ENCODE results near the gene NSDHL.

The NSDHL gene

DNA sequence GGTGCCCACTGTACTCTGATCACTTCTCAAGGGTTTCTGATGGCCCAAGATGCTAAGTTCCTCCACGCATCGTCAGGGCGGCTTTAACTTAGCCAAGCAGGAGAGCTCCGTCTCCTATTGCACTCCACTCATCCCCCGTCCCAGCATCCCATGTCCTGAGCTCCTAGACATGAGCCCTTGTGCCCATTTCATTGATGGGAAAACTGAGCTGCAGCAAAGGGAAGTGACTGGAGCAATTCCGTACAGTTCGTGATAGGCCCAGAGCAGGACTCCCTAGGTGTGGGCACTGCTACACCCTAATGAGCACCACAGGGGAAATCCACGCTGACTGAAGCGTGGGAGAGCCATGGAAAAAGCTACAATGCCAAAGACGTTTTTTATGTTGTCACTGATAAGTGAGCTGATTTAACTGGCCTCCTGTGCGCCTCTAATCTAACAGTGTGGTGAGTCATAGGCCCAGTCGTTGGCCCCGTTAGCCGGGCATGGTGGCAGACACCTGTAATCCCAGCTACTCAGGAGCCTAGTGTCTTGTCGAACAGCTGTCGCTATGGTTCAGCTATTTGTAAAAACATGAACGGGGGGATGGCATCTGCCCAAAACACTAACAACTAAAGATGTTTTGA, 14.9 kb downstream of the NSDHL start:
- DNase-seq = no peak

GRCh38 chrX:152847281-152847680, 16.4 kb downstream of the NSDHL start:
- DNase-seq = no peak

DNA sequence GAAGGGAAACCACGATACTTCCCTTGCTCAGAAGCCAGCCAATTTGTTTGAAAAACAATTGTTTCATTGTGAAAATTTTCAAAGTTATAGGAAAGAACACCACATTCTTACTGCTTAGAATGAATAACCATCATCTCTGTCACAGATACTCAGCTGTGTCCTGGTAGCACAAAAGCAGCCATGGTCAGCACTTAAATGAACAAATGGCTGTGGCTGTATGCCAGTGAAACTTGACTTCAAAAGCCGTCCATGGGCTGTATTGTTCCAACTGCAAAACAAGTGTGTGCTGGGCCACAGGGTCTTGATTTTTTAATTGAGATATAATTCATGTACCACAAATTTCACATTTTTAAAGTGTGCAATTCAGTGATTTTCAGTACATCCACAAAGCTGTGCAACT, 19.6 kb downstream of the NSDHL start:
- DNase-seq = no peak

GRCh38 chrX:152853986-152854385, 23.1 kb downstream of the NSDHL start:
- no peak for DNase-seq

GRCh38 chrX:152861116-152861515, 30.3 kb downstream of the NSDHL start:
- DNase-seq = no peak

GRCh38 chrX:152861826-152862225, 31.0 kb downstream of the NSDHL start:
- DNase-seq = no peak

DNA sequence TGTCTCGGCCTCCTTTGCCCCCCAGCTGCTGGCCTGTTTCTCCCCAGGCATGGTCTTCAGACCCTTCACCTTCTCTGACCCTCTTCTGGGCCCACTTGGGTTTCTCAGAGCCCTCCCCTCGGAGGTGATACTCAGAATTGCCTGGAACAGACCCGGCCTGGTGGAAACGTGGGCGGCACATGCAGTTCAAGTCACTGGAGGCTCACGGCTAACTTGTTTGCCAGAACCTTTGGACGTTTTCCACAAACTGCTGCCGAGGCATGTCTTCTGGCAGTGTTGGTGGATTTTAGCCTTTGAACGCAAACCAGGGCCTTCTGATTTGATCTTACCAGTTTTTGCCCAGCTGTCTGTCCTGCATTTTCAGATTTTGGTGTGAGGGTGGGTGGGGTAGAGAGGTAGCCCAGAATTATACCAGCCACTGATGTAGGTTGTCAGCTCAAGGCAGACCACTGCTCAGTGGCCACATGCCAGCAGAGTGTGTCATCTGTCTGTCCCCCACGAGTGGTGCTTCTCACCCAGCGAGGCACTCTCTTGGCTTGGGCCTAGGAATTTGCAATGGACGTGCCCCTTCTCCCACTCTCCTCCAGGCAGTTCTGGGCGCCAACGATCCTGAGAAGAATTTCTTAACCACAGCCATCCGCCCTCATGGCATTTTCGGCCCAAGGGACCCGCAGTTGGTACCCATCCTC, 34.5 kb downstream of the NSDHL start:
- no peak for DNase-seq

GRCh38 chrX:152866386-152866785, 35.5 kb downstream of the NSDHL start:
- no peak for DNase-seq

DNA sequence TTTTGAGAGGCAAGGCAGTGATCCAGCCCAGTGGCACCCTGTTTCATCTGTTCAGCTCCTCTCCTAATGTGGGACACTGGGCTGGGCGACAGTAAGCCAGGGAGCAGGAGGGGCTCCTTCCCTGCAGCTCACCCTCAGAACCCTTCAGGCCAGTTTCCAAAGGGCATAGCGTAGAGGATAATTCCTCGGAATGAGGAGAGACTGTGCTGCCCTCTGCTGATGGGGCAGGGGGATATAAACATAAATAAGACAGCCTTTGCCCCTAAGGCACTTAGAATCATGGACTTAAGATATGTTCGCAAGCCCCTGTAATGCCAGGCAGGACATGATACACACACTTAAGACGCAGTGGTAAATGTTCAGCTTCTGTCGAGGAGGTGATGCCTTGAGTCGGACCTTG, 39.1 kb downstream of the NSDHL start:
- no peak for DNase-seq

GRCh38 chrX:152871260-152871659, 40.4 kb downstream of the NSDHL start:
- DNase-seq = no peak

DNA sequence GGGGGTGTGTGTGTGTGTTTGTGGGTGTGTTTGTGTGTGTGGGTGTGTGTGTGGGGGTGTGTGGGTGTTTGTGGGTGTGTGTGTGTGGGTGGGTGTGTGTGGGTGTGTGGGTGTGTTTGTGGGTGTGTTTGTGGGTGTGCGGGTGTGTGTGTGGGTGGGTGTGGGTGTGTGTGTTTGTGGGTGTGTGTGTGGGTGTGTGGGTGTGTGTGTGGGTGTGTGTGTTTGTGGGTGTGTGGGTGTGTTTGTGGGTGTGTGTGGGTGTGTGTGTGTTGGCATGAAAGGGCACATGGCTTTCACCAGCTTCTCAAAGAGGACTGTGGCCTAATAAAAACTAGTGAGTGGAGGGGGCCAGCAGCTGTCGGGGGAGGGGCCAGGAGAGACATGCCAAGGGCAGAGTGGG, 41.7 kb downstream of the NSDHL start:
- DNase-seq = no peak

- no peak for DNase-seq
Measured at GRCh38 chrX:152873361-152873760, 42.5 kb downstream of the NSDHL start.

- no peak for DNase-seq
Measured at GRCh38 chrX:152876931-152877840, 46.3 kb downstream of the NSDHL start.

DNA sequence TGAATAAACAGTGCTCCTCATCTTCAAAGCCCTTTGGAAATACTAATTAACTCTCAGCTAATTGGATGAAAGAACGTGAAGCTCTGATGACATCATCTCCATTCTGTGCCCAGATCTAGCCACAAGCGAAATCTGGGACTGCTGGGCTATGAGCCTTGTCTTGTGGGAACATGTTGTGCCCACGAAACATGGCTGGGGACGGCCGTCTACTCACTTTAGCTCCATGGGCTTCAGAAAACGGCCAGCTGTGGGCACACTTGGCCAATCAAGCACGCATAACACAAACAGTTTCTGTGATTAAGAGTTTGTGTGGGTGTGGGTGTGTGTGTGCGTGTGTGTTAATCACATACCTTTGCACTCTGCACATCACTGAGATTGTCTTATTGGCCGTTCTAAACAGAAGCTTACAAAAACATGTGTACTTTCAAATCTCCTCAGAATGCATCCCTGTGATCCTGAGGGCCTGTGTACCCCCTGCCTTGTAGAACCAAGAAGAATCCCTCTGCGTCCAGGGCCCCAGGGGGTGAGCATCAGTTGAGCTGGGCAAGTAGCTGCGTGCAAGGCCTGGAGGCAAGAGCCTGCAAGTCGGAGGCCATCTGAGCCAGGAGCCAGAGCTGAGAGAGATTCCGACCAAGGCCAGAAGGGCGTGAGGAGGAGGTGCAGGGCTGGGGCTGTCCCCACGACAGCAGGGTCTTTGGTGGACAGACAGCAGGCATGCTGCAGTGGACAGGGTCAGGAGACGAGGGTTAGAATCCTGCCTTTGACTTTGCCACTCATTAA, 48.3 kb downstream of the NSDHL start:
- DNase-seq = no peak

- no peak for DNase-seq
Measured at GRCh38 chrX:152881289-152881688, 50.4 kb downstream of the NSDHL start.

DNA sequence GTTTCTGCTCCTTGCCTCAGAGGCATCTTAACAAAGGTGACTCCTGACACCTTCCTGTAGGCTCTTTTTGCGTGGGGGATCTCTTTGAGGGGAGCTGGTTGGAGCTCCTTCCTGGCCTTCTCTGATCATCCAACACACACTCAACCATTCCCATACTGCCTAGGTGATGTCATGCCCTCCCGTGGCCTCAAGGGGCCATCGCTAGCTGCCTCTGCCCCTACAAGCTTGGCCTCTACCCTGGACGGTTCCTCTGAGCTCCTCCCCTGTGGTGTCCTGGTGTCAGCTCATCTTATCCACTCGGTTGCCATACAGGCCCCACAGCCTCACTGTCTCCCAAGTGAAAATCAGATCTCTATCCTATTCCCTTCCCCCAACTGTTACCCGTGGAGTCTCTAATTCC, 53.3 kb downstream of the NSDHL start:
- DNase-seq = no peak

GRCh38 chrX:152886716-152887115, 55.9 kb downstream of the NSDHL start:
- no peak for DNase-seq

- DNase-seq = no peak
Measured at GRCh38 chrX:152892499-152892898, 61.6 kb downstream of the NSDHL start.

- DNase-seq = no peak
Measured at GRCh38 chrX:152892999-152893891, 62.4 kb downstream of the NSDHL start.

GRCh38 chrX:152893980-152894610, 63.2 kb downstream of the NSDHL start:
- no peak for DNase-seq

DNA sequence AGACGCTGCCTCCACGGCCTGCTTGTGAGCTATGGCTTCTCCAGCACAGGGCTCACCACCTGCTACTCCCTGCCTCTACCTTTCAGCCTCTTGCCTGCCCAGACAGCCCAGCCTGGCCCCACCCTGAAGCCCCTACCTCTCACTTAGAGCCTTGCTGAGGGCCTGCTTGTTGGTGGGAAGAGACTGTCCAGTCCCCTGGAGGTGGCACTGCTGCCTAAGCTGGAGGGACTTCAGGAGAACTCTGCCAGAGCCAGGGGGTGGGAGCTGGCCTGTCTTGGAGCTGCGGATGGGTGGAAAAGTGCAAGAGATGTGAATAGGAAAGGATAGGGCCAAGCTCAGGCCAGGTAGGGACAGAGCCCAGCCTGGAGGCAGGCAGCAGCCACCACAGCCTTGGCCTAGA, 64.3 kb downstream of the NSDHL start:
- DNase-seq = no peak

Data from NCI-H345 (cell line).